GM12878 (cell line): Measurements from ENCODE around the gene PTGES3L. TPM values are rescaled to one million over a fixed set of nuclear protein-coding genes. Genes with fewer than 3 reads are reported as not detected.

Experiments used
- ATAC-seq: fragments of 200-7000 bp; cut with Tn5 transposase; 3 replicates; pipeline ENCODE4 v1.9.1; 2020; ENCODE audit warnings: mild to moderate bottlenecking, moderate library complexity
- BruUV-seq: library from RNA; stranded (reverse); fragments of 400-500 nt; replicated peaks from 2 replicates; lab custom pipeline; 2021; lab: Mats Ljungman, UMichigan
- CTCF ChIA-PET: fragments of 300-600 bp; sonication (Branson Sonifier 250); formaldehyde crosslinking; extraction: SDS; loops from one replicate; lab custom pipeline; 2021; ENCODE audit warnings: inconsistent platforms; lab: Yijun Ruan, JAX
- POLR2A ChIA-PET: fragments of 350-600 bp; formaldehyde crosslinking; extraction: SDS; loops from one replicate; lab custom pipeline; 2021; ENCODE audit warnings: inconsistent platforms; lab: Charles Lee
- RAD21 ChIA-PET: fragments of 300-600 bp; sonication (Branson Sonifier 250); formaldehyde crosslinking; loops from one replicate; lab custom pipeline; 2023; ENCODE audit warnings: antibody characterized with exemption; ENCODE audit not compliant: unreplicated experiment; lab: Charles Lee
- SMC1A ChIA-PET: fragments of 300-600 bp; sonication (Branson Sonifier 250); formaldehyde crosslinking; loops from one replicate; lab custom pipeline; 2023; ENCODE audit not compliant: unreplicated experiment, uncharacterized antibody; lab: Charles Lee
- DNase-seq: peaks from one replicate; pipeline ENCODE4 v3.0.0-alpha.2; 2011; ENCODE audit warnings: low read depth, low spot score
- FAIRE-seq: peaks from 3 replicates; lab custom pipeline; 2011; peaks lifted over from hg19 to GRCh38; lab: Jason Lieb, UNC
- H2AFZ ChIP-seq: 2 replicates; pipeline ENCODE4 v1.6.0; 2011; ENCODE audit warnings: low read depth, low read length, control low read depth; ENCODE audit not compliant: control insufficient read depth
- H3K27ac ChIP-seq: 2 replicates; pipeline ENCODE4 v1.5.1; 2011; ENCODE audit warnings: control low read depth; ENCODE audit not compliant: control insufficient read depth, insufficient read depth
- H3K27me3 ChIP-seq, 2 experiments: replicated peaks in 1 of 2; 2 replicates each; pipeline versions ENCODE4 v1.6.0 to v1.6.1; 2011; ENCODE audit warnings: low read length in 1 of 2; ENCODE audit not compliant: control insufficient read depth in 2 of 2, insufficient read depth in 2 of 2
- H3K36me3 ChIP-seq, 2 experiments: 2 replicates each; pipeline ENCODE4 v1.5.1; 2011; ENCODE audit warnings: low read length in 1 of 2; ENCODE audit not compliant: control insufficient read depth in 2 of 2, insufficient read depth in 2 of 2
- H3K4me1 ChIP-seq: 2 replicates; pipeline ENCODE4 v1.6.1; 2011; ENCODE audit warnings: mild to moderate bottlenecking, low read length, moderate library complexity, mixed read lengths; ENCODE audit not compliant: control insufficient read depth, insufficient read depth
- H3K4me2 ChIP-seq: 2 replicates; pipeline ENCODE4 v1.6.0; 2011; ENCODE audit warnings: control low read depth; ENCODE audit not compliant: control insufficient read depth, insufficient read depth
- H3K4me3 ChIP-seq: fragments of 200-600 bp; sonication (generic); 2 replicates; pipeline ENCODE4 v1.5.1; 2016
- H3K79me2 ChIP-seq: 2 replicates; pipeline ENCODE4 v1.6.0; 2011; ENCODE audit warnings: low read length; ENCODE audit not compliant: control insufficient read depth, insufficient read depth
- H3K9ac ChIP-seq: 2 replicates; pipeline ENCODE4 v1.8.0; 2011; ENCODE audit warnings: low read length, control low read depth, mixed read lengths; ENCODE audit not compliant: control insufficient read depth, insufficient read depth
- H3K9me3 ChIP-seq: replicated peaks from 3 replicates; pipeline ENCODE4 v1.5.1; 2011; ENCODE audit warnings: mild to moderate bottlenecking, low read length; ENCODE audit not compliant: control insufficient read depth, insufficient read depth
- H4K20me1 ChIP-seq: 2 replicates; pipeline ENCODE4 v1.6.0; 2011; ENCODE audit not compliant: control insufficient read depth, insufficient read depth
- PML ChIP-seq: IDR thresholded peaks from 2 replicates; pipeline ENCODE4 v1.6.1; 2012; ENCODE audit warnings: low read length, inconsistent platforms
- POLR2A ChIP-seq: IDR thresholded peaks from 2 replicates; pipeline ENCODE4 v1.6.1; 2011; ENCODE audit warnings: low read depth, mild to moderate bottlenecking, low read length
- STAT3 ChIP-seq: IDR thresholded peaks from 2 replicates; pipeline ENCODE4 v1.6.1; 2011; ENCODE audit warnings: low read depth, low read length, improper control_type of control experiment
- WGBS: methylation state at CpG from one replicate; pipeline ENCODE4 v1.1.6; 2016; ENCODE audit warnings: low lambda C conversion rate; ENCODE audit not compliant: insufficient replicate concordance, insufficient coverage; ENCODE audit errors: missing lambda C conversion rate; 5-methylcytosine and 5-hydroxymethylcytosine counted together
- in situ Hi-C: fragments of 300-500 bp; cut with MboI; formaldehyde crosslinking; loops from 9 replicates; pipeline ENCODE4 v1.14.3; 2018; ENCODE audit warnings: mixed read lengths
- intact Hi-C: fragments of 100-400 bp; cut with micrococcal nuclease; formaldehyde crosslinking; loops from one replicate; pipeline ENCODE4 v1.14.2; 2022; ENCODE audit not compliant: unreplicated experiment
- polyA plus RNA-seq, 11 experiments: library from polyadenylated mRNA; depleted of rRNA in 4 of 11; unstranded in 6 of 11; stranded (reverse) in 5 of 11; fragments of >200 nt; fragmentation: Nextera tagmentation in 4 of 11; fragmentation: Illumina TruSeq in 1 of 11; extraction: Ambion mirVana in 4 of 11; extraction: Trizol in 1 of 11; gene quantifications; 1 replicate in 1 of 11; 2 replicates in 10 of 11; pipeline versions ENCODE4 v1.2.1 to v1.2.3, GENCODE V29; 2011 to 2016; ENCODE audit warnings: inconsistent platforms in 2 of 11, missing spikeins in 2 of 11, low read depth in 1 of 11
- total RNA-seq, 4 experiments: library from RNA; depleted of rRNA in 3 of 4; stranded (reverse); fragments of >200 nt in 3 of 4; fragmentation: Illumina TruSeq in 1 of 4; extraction: Trizol in 1 of 4; gene quantifications; 2 replicates each; pipeline versions ENCODE4 v1.2.1 to v1.2.3, GENCODE V29; 2013 to 2021
- TF ChIP-seq, protein P1 (sequence below): fragments of 450-650 bp; IDR thresholded peaks from 2 replicates; pipeline ENCODE4 v1.6.1; 2017; ENCODE audit warnings: mild to moderate bottlenecking, moderate library complexity

Gene PTGES3L
- total and polyA plus RNA-seq, 10 of the 15 experiments (the other 5 are each of a cell fraction or from before 2014, with no cell fraction given): 0.11 to 2.3 (median 0.98) TPM

DNA sequence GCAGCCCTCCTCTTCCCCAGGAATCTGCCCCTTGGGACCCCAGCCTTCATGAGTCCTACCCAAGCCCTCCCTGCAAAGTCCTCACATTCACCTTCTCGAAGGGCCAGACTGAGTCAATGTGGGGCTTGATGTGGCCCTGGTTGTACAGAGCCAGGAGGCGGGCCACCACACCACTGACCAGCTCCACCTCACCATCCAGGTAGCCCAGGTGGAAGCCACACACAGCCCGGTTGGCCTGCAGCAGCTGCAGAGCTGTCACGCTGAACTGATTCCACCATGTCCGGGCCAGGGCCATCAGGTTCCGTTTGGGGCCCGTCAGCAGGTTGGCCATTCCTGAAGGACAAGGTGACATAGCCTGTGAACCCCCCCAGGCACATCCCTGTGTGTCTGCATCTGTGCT is 36.3 kb upstream of the PTGES3L start:
- Histone ChIP-seq H3K36me3 (peaks cover 8 to 13% of the 10 kb centered on the region in 2 experiments), H3K27ac (no peak overlapping the region), H3K9ac (no peak overlapping the region), H3K79me2 (no peaks in the 10 kb centered on the region), H2AFZ (no peak overlapping the region), H3K4me3 (no peak overlapping the region), H3K4me1 (0 out of 2 replicates have a peak, but pooled peaks cover 3% of the 10 kb centered on the region), H3K4me2 (no peak overlapping the region), H3K27me3 (no peaks in the 10 kb centered on the region), H3K9me3 (no peaks in the 10 kb centered on the region), H4K20me1 (no peaks in the 10 kb centered on the region)
- FAIRE-seq (no peak), ATAC-seq (no peak), DNase-seq (no peak)
- BruUV-seq: no TSS peak
- in situ Hi-C loops (no loop called here), intact Hi-C loops (no loop called here)
- POLR2A ChIA-PET: no interaction called here
- RAD21 ChIA-PET: no interaction called here
- 73% methylated on average over 7 of the region's 7 CpGs for WGBS
- CTCF ChIA-PET: no interaction called here
- SMC1A ChIA-PET: no interaction called here
- TF ChIP-seq STAT3: no peak
- TF ChIP-seq, protein P1, sequence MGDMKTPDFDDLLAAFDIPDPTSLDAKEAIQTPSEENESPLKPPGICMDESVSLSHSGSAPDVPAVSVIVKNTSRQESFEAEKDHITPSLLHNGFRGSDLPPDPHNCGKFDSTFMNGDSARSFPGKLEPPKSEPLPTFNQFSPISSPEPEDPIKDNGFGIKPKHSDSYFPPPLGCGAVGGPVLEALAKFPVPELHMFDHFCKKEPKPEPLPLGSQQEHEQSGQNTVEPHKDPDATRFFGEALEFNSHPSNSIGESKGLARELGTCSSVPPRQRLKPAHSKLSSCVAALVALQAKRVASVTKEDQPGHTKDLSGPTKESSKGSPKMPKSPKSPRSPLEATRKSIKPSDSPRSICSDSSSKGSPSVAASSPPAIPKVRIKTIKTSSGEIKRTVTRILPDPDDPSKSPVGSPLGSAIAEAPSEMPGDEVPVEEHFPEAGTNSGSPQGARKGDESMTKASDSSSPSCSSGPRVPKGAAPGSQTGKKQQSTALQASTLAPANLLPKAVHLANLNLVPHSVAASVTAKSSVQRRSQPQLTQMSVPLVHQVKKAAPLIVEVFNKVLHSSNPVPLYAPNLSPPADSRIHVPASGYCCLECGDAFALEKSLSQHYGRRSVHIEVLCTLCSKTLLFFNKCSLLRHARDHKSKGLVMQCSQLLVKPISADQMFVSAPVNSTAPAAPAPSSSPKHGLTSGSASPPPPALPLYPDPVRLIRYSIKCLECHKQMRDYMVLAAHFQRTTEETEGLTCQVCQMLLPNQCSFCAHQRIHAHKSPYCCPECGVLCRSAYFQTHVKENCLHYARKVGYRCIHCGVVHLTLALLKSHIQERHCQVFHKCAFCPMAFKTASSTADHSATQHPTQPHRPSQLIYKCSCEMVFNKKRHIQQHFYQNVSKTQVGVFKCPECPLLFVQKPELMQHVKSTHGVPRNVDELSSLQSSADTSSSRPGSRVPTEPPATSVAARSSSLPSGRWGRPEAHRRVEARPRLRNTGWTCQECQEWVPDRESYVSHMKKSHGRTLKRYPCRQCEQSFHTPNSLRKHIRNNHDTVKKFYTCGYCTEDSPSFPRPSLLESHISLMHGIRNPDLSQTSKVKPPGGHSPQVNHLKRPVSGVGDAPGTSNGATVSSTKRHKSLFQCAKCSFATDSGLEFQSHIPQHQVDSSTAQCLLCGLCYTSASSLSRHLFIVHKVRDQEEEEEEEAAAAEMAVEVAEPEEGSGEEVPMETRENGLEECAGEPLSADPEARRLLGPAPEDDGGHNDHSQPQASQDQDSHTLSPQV: no peak
- TF ChIP-seq POLR2A: peak; percentile 68
- 0 out of 2 replicates have a peak, but pooled peaks have one; percentile 1 for TF ChIP-seq PML
